ENCODE data around the gene DEDD.

GRCh38 chr1:161140755-161141400 is 8.4 kb upstream of the DEDD start:
- no peak for TF ChIP-seq EZH2 (IDR thresholded peaks at IDR 0.05; ENCODE audit: low read depth)
- no peak for TF ChIP-seq CTCF (conservative IDR thresholded peaks at IDR 0.05)

Measured in PC-9 (cell line).